Upper lobe of right lung (tissue), 1 donor: ENCODE results near the gene RPUSD3. TPM values are rescaled to one million over a fixed set of nuclear protein-coding genes. Genes with fewer than 3 reads are reported as not detected.

Experiments
- ATAC-seq: fragments of 200-7000 bp; cut with Tn5 transposase; one replicate; pipeline ENCODE4 v1.9.1; 2020; ENCODE audit warnings: mild to moderate bottlenecking, moderate library complexity
- DNase-seq: peaks from one replicate; pipeline ENCODE4 v3.0.0-alpha.2; 2020
- H3K27ac ChIP-seq: fragments of 200-600 bp; one replicate; pipeline ENCODE4 v1.8.0; 2022
- H3K27me3 ChIP-seq: fragments of 200-600 bp; one replicate; pipeline ENCODE4 v1.8.0; 2022; ENCODE audit warnings: mild to moderate bottlenecking
- H3K36me3 ChIP-seq: fragments of 200-600 bp; one replicate; pipeline ENCODE4 v1.8.0; 2022
- H3K4me1 ChIP-seq: fragments of 200-600 bp; one replicate; pipeline ENCODE4 v1.8.0; 2022
- H3K4me3 ChIP-seq: fragments of 200-600 bp; one replicate; pipeline ENCODE4 v1.8.0; 2022; ENCODE audit warnings: mild to moderate bottlenecking
- H3K9me3 ChIP-seq: fragments of 200-600 bp; one replicate; pipeline ENCODE4 v1.8.0; 2022
- intact Hi-C: fragments of 100-400 bp; cut with DNase I; formaldehyde crosslinking; loops from one replicate; pipeline ENCODE4 v1.11.0; 2022
- total RNA-seq: library from RNA; stranded (reverse); fragmentation: NEBNext Ultra II Directional; extraction: Animal tissue kit (Norgen Biotek cat#: 25700); gene quantifications from one replicate; pipeline ENCODE4 v1.2.1, GENCODE V29; 2021
- TF ChIP-seq, protein P1 (sequence below): fragments of 200-600 bp; IDR thresholded peaks from one replicate; pipeline ENCODE4 v1.8.0; 2022; ENCODE audit warnings: antibody characterized with exemption
- donor health status: DM: no; HTN: yes; CAD: no; lungs with severe emphysema.

Gene RPUSD3
- total RNA-seq, 1 donor from 2014 or later, result 27.7 TPM

DNA sequence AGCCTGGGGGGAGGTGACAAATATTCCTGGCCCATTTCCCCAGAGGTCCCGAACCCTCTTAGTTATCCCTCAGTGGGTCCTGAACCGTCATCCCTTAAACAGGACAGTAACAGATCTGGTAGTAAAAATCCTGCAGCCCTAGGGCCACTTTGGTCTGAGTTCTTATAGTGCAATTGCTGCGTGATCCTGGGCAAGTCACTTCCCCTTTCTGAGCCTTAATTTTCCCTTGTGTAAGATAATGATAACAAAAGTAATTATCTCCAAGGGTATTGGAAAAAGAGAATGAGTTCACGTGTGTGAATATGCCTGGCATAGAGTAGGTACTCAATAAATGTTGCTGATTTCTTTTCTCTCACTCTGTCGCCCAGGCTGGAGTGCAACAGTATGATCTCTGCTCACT, 43.7 kb upstream of the RPUSD3 start:
- TF ChIP-seq, protein P1, sequence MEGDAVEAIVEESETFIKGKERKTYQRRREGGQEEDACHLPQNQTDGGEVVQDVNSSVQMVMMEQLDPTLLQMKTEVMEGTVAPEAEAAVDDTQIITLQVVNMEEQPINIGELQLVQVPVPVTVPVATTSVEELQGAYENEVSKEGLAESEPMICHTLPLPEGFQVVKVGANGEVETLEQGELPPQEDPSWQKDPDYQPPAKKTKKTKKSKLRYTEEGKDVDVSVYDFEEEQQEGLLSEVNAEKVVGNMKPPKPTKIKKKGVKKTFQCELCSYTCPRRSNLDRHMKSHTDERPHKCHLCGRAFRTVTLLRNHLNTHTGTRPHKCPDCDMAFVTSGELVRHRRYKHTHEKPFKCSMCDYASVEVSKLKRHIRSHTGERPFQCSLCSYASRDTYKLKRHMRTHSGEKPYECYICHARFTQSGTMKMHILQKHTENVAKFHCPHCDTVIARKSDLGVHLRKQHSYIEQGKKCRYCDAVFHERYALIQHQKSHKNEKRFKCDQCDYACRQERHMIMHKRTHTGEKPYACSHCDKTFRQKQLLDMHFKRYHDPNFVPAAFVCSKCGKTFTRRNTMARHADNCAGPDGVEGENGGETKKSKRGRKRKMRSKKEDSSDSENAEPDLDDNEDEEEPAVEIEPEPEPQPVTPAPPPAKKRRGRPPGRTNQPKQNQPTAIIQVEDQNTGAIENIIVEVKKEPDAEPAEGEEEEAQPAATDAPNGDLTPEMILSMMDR, result no peak
- ATAC-seq (no peak), DNase-seq (no peak)
- H3K27ac ChIP-seq, result no peak overlapping the region
- H3K27me3 ChIP-seq, result no peaks in the 10 kb centered on the region
- no peak overlapping the region for H3K4me3 ChIP-seq
- no peaks in the 10 kb centered on the region for H3K9me3 ChIP-seq
- intact Hi-C loops, result no loop called here
- peaks cover 2% of the 10 kb centered on the region for H3K36me3 ChIP-seq
- peaks cover 4% of the 10 kb centered on the region for H3K4me1 ChIP-seq

DNA sequence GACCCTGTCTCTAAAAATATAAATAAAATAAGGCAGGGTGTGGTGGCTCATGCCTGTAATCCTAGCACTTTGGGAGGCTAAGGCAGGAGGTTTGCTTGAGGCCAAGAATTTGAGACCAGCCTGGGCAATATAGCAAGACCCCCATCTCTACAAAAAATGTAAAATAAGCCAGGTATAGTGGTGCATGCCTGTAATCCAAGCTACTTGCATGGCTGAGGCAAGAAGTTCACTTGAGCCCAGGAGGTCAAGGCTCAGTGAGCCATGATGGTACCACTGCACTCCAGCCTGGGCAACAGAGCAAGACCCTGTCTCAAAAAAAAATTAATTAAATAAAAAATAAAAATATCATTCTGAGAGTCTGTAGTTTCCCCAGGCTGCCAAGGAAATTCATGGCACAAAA, 42.5 kb upstream of the RPUSD3 start:
- ATAC-seq, result no peak
- intact Hi-C loops, result no loop called here
- TF ChIP-seq, protein P1, result no peak

DNA sequence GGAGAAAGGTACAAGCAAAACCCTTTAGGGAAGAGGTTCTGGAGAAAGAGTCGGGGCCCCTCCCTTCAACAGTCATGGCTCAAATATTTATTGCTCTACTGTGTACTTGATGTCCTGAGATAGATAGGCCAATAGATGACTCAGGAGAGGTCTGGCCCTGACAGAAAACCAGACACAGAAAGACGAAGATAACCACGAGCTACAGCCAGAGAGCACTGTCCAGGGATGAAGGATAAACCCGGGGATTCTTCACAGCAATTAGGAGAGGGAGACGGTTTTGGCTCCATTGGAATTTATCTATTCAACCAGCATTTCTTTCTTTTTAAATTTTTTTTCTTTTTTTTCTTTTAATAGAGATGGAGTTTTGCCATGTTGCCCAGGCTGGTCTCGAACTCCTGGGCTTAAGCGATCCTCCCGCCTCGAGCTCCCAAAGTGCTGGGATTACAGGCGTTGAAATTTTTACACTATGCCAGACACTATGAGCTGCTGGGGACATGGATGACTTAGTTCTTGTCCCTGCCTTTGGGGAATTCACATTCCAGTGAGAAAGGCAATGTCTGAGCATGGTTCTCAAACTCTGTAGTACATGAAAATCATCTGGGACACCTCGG, 40.9 kb upstream of the RPUSD3 start:
- intact Hi-C loops, result no loop called here
- Histone ChIP-seq H3K4me1 (no peaks in the 10 kb centered on the region), H3K4me3 (no peak overlapping the region), H3K27me3 (no peaks in the 10 kb centered on the region), H3K36me3 (no peaks in the 10 kb centered on the region), H3K9me3 (no peaks in the 10 kb centered on the region), H3K27ac (no peak overlapping the region)
- TF ChIP-seq, protein P1, result no peak
- ATAC-seq (peak; percentile 39), DNase-seq (no peak)

More for the DNA sequence above, 42.5 kb upstream of the RPUSD3 start:
- no peak overlapping the region for H3K4me3 ChIP-seq
- DNase-seq, result no peak
- no peaks in the 10 kb centered on the region for H3K36me3 ChIP-seq
- H3K9me3 ChIP-seq, result no peaks in the 10 kb centered on the region
- no peak overlapping the region for H3K27ac ChIP-seq
- H3K27me3 ChIP-seq, result no peaks in the 10 kb centered on the region
- no peaks in the 10 kb centered on the region for H3K4me1 ChIP-seq

DNA sequence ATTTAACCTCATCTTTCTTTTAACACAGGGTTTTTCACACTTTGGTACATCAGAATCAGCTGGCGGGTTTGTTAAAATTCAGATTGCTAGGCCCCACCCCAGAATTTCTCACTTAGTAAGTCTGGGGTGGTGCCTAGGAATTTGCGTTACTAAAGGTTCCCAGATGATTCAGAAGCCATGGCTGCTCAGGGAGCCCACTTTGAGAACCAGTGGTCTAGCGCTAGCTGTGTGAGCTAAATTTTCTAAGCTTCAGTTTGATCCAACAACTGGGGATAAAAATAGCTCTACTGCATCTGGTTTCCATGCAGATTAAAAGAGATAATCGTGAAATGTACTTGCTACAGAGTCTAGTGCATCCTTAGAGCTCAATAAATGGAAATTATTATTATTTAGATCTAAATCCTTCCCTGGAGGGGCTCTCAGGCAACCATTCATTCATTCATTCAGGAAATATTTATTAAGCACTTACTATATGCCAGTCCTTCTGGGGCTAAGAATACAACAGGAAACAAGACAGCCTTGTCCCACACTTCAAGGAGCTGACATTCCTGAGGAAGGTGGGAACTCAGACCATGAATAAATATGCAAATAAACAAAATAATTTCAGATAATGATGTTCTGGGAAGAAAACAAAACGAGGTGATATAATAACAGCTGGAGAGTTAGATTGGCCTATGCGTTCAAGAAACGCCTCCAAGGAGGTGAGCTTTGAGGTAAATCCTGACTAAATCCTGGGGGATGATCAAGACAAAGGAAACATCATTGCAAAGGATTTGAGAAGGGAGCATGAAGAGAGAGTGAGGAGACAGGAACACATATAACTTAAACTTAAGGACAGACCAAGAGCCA, 40.1 kb upstream of the RPUSD3 start:
- Histone ChIP-seq H3K27ac (no peak overlapping the region), H3K36me3 (no peaks in the 10 kb centered on the region), H3K27me3 (no peaks in the 10 kb centered on the region), H3K9me3 (no peaks in the 10 kb centered on the region), H3K4me1 (no peaks in the 10 kb centered on the region), H3K4me3 (no peak overlapping the region)
- ATAC-seq (no peak), DNase-seq (no peak)
- intact Hi-C loops, result no loop called here
- TF ChIP-seq, protein P1, result no peak

DNA sequence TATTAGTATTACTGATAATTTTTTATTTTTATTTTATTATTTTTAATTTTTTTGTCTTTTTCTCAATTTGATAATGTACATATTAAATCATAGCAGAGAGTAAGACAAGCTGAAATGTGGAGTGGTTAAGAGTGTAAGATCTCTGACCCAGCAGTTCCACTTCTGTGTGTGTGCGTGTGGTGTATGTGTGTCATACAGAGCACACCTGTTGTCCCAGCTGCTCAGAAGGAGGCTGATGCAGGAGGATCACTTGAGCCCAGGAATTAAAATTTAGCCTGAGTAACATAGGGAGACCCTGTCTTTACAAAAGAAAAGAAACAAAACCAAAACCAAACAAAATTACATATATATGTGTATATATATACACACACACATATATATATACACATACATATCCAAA, 37.6 kb upstream of the RPUSD3 start:
- TF ChIP-seq, protein P1, result no peak
- ATAC-seq (no peak), DNase-seq (no peak)
- no peak overlapping the region for H3K4me3 ChIP-seq
- no peak overlapping the region for H3K27ac ChIP-seq
- H3K4me1 ChIP-seq, result no peaks in the 10 kb centered on the region
- H3K9me3 ChIP-seq, result no peaks in the 10 kb centered on the region
- H3K27me3 ChIP-seq, result no peaks in the 10 kb centered on the region
- H3K36me3 ChIP-seq, result no peaks in the 10 kb centered on the region
- intact Hi-C loops, result no loop called here
